ENCODE results near the gene HPCA. TPM values are rescaled to one million over a fixed set of nuclear protein-coding genes. Genes with fewer than 3 reads are reported as not detected.

HPCA gene
- total RNA-seq, 2 experiments from 2014 or later = not detected

DNA sequence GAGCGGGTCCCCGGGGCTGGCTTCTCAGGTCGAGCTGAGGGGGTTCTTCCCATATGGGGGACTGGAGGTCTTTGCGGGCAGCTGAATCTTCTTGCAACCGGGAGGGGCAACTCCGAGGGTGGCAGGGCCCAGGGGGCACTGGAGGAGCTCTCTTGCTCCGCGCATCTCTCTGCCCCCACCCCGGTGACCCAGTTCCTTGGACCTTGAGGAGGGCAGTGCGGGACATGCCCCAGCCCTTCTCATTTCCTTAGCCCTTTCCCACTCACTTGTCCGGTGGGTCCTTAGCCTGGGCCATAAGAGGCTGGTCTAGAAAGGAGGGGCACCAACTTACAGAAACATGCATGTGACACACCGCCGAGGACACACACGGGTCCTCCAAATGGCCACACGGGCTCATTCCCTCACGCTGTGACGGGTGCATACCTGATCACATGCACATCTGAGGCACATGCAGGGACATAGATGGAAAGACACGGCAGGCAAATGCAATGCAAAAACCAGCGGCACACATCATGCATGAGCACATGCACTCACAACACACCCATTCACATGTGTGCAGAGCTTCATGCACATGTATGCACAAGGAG, 630 bp downstream of the HPCA start:
- intact Hi-C loops (cut with DNase I, micrococcal nuclease) = no loop called here
- Mint-ChIP-seq H3K27me3 (peaks cover 80% of the 10 kb centered on the region), H3K9me3 (no peaks in the 10 kb centered on the region), H3K36me3 (ENCODE audit: low read depth) (no peaks in the 10 kb centered on the region), H3K27ac (no peak overlapping the region), H3K4me3 (no peak overlapping the region), H3K4me1 (ENCODE audit: low read depth) (peaks cover 2% of the 10 kb centered on the region)
- TF ChIP-seq, protein P1, sequence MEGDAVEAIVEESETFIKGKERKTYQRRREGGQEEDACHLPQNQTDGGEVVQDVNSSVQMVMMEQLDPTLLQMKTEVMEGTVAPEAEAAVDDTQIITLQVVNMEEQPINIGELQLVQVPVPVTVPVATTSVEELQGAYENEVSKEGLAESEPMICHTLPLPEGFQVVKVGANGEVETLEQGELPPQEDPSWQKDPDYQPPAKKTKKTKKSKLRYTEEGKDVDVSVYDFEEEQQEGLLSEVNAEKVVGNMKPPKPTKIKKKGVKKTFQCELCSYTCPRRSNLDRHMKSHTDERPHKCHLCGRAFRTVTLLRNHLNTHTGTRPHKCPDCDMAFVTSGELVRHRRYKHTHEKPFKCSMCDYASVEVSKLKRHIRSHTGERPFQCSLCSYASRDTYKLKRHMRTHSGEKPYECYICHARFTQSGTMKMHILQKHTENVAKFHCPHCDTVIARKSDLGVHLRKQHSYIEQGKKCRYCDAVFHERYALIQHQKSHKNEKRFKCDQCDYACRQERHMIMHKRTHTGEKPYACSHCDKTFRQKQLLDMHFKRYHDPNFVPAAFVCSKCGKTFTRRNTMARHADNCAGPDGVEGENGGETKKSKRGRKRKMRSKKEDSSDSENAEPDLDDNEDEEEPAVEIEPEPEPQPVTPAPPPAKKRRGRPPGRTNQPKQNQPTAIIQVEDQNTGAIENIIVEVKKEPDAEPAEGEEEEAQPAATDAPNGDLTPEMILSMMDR (IDR thresholded peaks at IDR 0.05) = no peak
- Histone ChIP-seq H3K9me3 (ENCODE audit: control insufficient read depth in 1 of 2, insufficient read depth in 1 of 2, low read length in 2 of 2) (peaks cover 0 to 20% of the 10 kb centered on the region in 2 experiments), H3K27me3 (ENCODE audit: control insufficient read depth in 1 of 2, insufficient read depth in 2 of 2, low read length in 2 of 2) (peaks cover 58 to 91% of the 10 kb centered on the region in 2 experiments), H3K4me1 (ENCODE audit: insufficient read depth, low read length) (peaks cover 13% of the 10 kb centered on the region), H3K27ac (ENCODE audit: low read depth in 1 of 2, low read length in 2 of 2) (no peak overlapping the region), H3K36me3 (ENCODE audit: insufficient read depth, low read length) (no peaks in the 10 kb centered on the region), H3K4me3 (ENCODE audit: low read length) (no peak overlapping the region)
- no peak for DNase-seq
- ChIA-PET POLR2A (no interaction called here), CTCF (no interaction called here)
- no peak for ATAC-seq (ENCODE audit: poor library complexity)

DNA sequence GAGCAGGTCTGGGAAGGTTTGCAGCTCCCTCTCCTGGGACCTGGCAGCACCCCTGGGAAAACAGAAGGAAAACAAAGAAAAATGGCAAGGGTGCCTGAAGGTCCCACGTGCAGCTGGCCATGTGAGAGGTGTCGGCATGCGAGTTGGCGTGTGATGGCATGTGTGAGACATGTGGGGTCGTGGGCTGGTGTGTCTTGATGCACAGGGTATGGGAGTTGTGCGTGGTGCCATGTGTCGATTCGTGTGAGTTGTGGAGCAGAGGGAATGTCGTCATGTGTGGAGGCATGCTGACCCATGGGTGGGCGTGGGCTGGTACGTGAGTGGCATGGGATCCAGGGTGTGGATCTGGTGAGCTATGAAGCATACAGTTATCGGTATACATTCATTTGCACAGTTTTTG, 1.3 kb downstream of the HPCA start:
- intact Hi-C loops (cut with DNase I, micrococcal nuclease) = no loop called here
- Mint-ChIP-seq H3K4me1 (ENCODE audit: low read depth) (peaks cover 9% of the 10 kb centered on the region), H3K27ac (no peak overlapping the region), H3K27me3 (peaks cover 87% of the 10 kb centered on the region), H3K9me3 (no peaks in the 10 kb centered on the region), H3K36me3 (ENCODE audit: low read depth) (no peaks in the 10 kb centered on the region), H3K4me3 (no peak overlapping the region)
- no peak for ATAC-seq (ENCODE audit: poor library complexity)
- H3K36me3 ChIP-seq (ENCODE audit: insufficient read depth, low read length) = no peaks in the 10 kb centered on the region
- no peak overlapping the region for H3K27ac ChIP-seq (ENCODE audit: low read depth in 1 of 2, low read length in 2 of 2)
- ChIA-PET POLR2A (no interaction called here), CTCF (no interaction called here)
- TF ChIP-seq, protein P1 (IDR thresholded peaks at IDR 0.05) = no peak
- no peak overlapping the region for H3K4me3 ChIP-seq (ENCODE audit: low read length)
- peaks cover 0 to 24% of the 10 kb centered on the region in 2 experiments for H3K9me3 ChIP-seq (ENCODE audit: control insufficient read depth in 1 of 2, insufficient read depth in 1 of 2, low read length in 2 of 2)
- H3K4me1 ChIP-seq (ENCODE audit: insufficient read depth, low read length) = peaks cover 15% of the 10 kb centered on the region
- no peak for DNase-seq
- peaks cover 65 to 93% of the 10 kb centered on the region in 2 experiments for H3K27me3 ChIP-seq (ENCODE audit: control insufficient read depth in 1 of 2, insufficient read depth in 2 of 2, low read length in 2 of 2)

DNA sequence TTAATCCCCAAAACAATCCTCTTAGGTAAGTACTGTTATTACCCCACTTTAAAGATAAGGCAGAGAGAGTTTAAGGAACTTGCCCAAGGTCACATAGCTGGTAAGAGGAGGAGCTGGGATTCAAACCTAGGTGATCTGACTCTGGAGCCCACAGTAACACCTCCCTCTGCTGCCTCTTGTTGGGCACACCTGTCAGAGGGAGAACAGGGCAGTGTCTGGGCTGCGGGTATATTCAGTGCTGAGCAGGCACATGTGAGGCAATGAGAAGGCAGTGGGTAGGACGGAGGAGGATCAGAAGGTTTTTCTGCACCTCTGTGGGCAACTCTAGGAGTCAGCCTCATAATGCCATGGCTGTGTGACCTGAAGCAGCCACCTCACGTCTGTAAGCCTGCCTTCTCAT, 1.8 kb downstream of the HPCA start:
- no peak overlapping the region for H3K27ac ChIP-seq (ENCODE audit: low read depth in 1 of 2, low read length in 2 of 2)
- H3K36me3 ChIP-seq (ENCODE audit: insufficient read depth, low read length) = no peaks in the 10 kb centered on the region
- H3K4me3 ChIP-seq (ENCODE audit: low read length) = no peak overlapping the region
- Mint-ChIP-seq H3K4me1 (ENCODE audit: low read depth) (peaks cover 11% of the 10 kb centered on the region), H3K27me3 (peaks cover 91% of the 10 kb centered on the region), H3K27ac (no peak overlapping the region), H3K9me3 (no peaks in the 10 kb centered on the region), H3K4me3 (no peak overlapping the region), H3K36me3 (ENCODE audit: low read depth) (no peaks in the 10 kb centered on the region)
- H3K4me1 ChIP-seq (ENCODE audit: insufficient read depth, low read length) = peaks cover 19% of the 10 kb centered on the region
- H3K9me3 ChIP-seq (ENCODE audit: control insufficient read depth in 1 of 2, insufficient read depth in 1 of 2, low read length in 2 of 2) = peaks cover 0 to 27% of the 10 kb centered on the region in 2 experiments
- intact Hi-C loops (cut with DNase I, micrococcal nuclease) = no loop called here
- ChIA-PET POLR2A (no interaction called here), CTCF (no interaction called here)
- TF ChIP-seq, protein P1 (IDR thresholded peaks at IDR 0.05) = no peak
- DNase-seq = no peak
- ATAC-seq (ENCODE audit: poor library complexity) = no peak
- peaks cover 68 to 97% of the 10 kb centered on the region in 2 experiments for H3K27me3 ChIP-seq (ENCODE audit: control insufficient read depth in 1 of 2, insufficient read depth in 2 of 2, low read length in 2 of 2)
